B cell (primary cell): ENCODE data around the gene CPLANE2. TPM values are rescaled to one million over a fixed set of nuclear protein-coding genes. Genes with fewer than 3 reads are reported as not detected.
A peak's percentile ranks its signal among the peaks of the same experiment; 100 is the strongest.

Experiments used
- ATAC-seq: fragments of 200-7000 bp; cut with Tn5 transposase; one replicate; pipeline ENCODE4 v1.10.0; 2021; ENCODE audit warnings: low read depth, mild to moderate bottlenecking, moderate number of reproducible peaks, moderate library complexity
- CTCF ChIA-PET: fragments of 350-600 bp; sonication (Branson Sonifier 250); formaldehyde crosslinking; loops from one replicate; lab custom pipeline; 2021; ENCODE audit warnings: antibody characterized with exemption, inconsistent platforms; lab: Charles Lee
- POLR2A ChIA-PET: fragments of 350-600 bp; sonication (Branson Sonifier 250); formaldehyde crosslinking; loops from one replicate; lab custom pipeline; 2021; ENCODE audit warnings: antibody characterized with exemption; lab: Charles Lee
- DNase-seq: peaks from one replicate; pipeline ENCODE4 v3.0.0; 2013
- H2AFZ ChIP-seq: 2 replicates; pipeline ENCODE4 v1.6.1; 2012; ENCODE audit warnings: mild to moderate bottlenecking, low read depth, low read length; ENCODE audit not compliant: insufficient read depth, poor library complexity, severe bottlenecking
- H3K27ac ChIP-seq, 2 donors: 1 replicate in 1 of 2; 2 replicates in 1 of 2; pipeline ENCODE4 v1.5.1; 2012 to 2013; ENCODE audit warnings: low read length in 2 of 2, mild to moderate bottlenecking in 2 of 2, moderate library complexity in 1 of 2
- H3K27me3 ChIP-seq, 4 experiments: fragments of 200-600 bp in 1 of 4; sonication (generic) in 1 of 4; replicated peaks in 1 of 4; 1 replicate in 2 of 4; 2 replicates in 2 of 4; pipeline versions ENCODE4 v1.6.1 to v1.7.0; 2013 to 2016; ENCODE audit warnings: low read length in 3 of 4, mild to moderate bottlenecking in 2 of 4, mixed read lengths in 1 of 4, moderate library complexity in 1 of 4; ENCODE audit not compliant: insufficient read depth in 4 of 4, control insufficient read depth in 3 of 4; ENCODE audit errors: control extremely low read depth in 1 of 4
- H3K36me3 ChIP-seq, 2 experiments: replicated peaks in 1 of 2; 1 replicate in 1 of 2; 2 replicates in 1 of 2; pipeline versions ENCODE4 v1.6.1 to v1.7.1; 2013; ENCODE audit warnings: low read length in 1 of 2; ENCODE audit not compliant: insufficient read depth in 2 of 2, control insufficient read depth in 1 of 2; ENCODE audit errors: control extremely low read depth in 1 of 2, extremely low read depth in 1 of 2
- H3K4me1 ChIP-seq, 2 donors: fragments of 200-600 bp in 1 of 2; sonication (generic) in 1 of 2; 1 replicate in 1 of 2; 2 replicates in 1 of 2; pipeline versions ENCODE4 v1.5.1 to v1.6.1; 2013 to 2017; ENCODE audit warnings: low read length in 2 of 2; ENCODE audit not compliant: control insufficient read depth in 2 of 2, insufficient read depth in 2 of 2
- H3K4me2 ChIP-seq: replicated peaks from 2 replicates; pipeline ENCODE3; 2012; ENCODE audit warnings: mild to moderate bottlenecking, low read depth, low read length; ENCODE audit not compliant: poor library complexity, severe bottlenecking
- H3K4me3 ChIP-seq, 5 experiments: fragments of 200-600 bp in 1 of 5; sonication (generic) in 1 of 5; 1 replicate in 3 of 5; 2 replicates in 2 of 5; pipeline versions ENCODE4 v1.5.1 to v1.7.0; 2011 to 2016; ENCODE audit warnings: low read length in 4 of 5, mild to moderate bottlenecking in 4 of 5, low read depth in 2 of 5, control low read depth in 1 of 5, moderate library complexity in 1 of 5; ENCODE audit not compliant: insufficient read depth in 1 of 5; ENCODE audit errors: control extremely low read depth in 1 of 5, extremely low read depth in 1 of 5
- H3K79me2 ChIP-seq: fragments of 200-600 bp; sonication (generic); one replicate; pipeline ENCODE4 v1.6.0; 2016; ENCODE audit warnings: low read length; ENCODE audit not compliant: control insufficient read depth, insufficient read depth
- H3K9ac ChIP-seq: fragments of 200-600 bp; sonication (generic); 2 replicates; pipeline ENCODE4 v1.6.1; 2017; ENCODE audit warnings: mild to moderate bottlenecking, low read length, moderate library complexity
- H3K9me3 ChIP-seq, 3 donors: one replicate each; pipeline versions ENCODE4 v1.6.1 to v1.7.1; 2013; ENCODE audit warnings: low read length in 2 of 3; ENCODE audit not compliant: control insufficient read depth in 2 of 3, insufficient read depth in 1 of 3; ENCODE audit errors: control extremely low read depth in 1 of 3
- H4K20me1 ChIP-seq: 2 replicates; pipeline ENCODE4 v1.6.0; 2012; ENCODE audit warnings: mild to moderate bottlenecking, low read length; ENCODE audit not compliant: insufficient read depth, control insufficient read depth, poor library complexity, severe bottlenecking
- H3K27ac Mint-ChIP-seq: one replicate; pipeline ENCODE4 v1.8.0; 2021; ENCODE audit warnings: mixed read lengths
- H3K27me3 Mint-ChIP-seq: one replicate; pipeline ENCODE4 v1.8.0; 2021; ENCODE audit warnings: mixed read lengths
- H3K4me1 Mint-ChIP-seq: one replicate; pipeline ENCODE4 v1.8.0; 2021; ENCODE audit warnings: mixed read lengths
- H3K4me3 Mint-ChIP-seq: one replicate; pipeline ENCODE4 v1.8.0; 2021; ENCODE audit warnings: mixed read lengths
- H3K9me3 Mint-ChIP-seq: one replicate; pipeline ENCODE4 v1.8.0; 2022; ENCODE audit warnings: mixed read lengths; ENCODE audit not compliant: insufficient read depth
- CTCF ChIP-seq: fragments of 200-600 bp; IDR thresholded peaks from one replicate; pipeline ENCODE4 v1.8.0; 2022; ENCODE audit warnings: antibody characterized with exemption, mild to moderate bottlenecking
- EZH2 ChIP-seq: IDR thresholded peaks from 2 replicates; pipeline ENCODE4 v1.6.1; 2012; ENCODE audit warnings: borderline replicate concordance, low read depth, mild to moderate bottlenecking, moderate library complexity, low read length; ENCODE audit not compliant: insufficient read depth, poor library complexity, severe bottlenecking
- WGBS: methylation state at CpG from one replicate; pipeline ENCODE4 v1.1.5; 2013; ENCODE audit warnings: missing lambda C conversion rate; ENCODE audit not compliant: insufficient coverage; 5-methylcytosine and 5-hydroxymethylcytosine counted together
- intact Hi-C: fragments of 100-400 bp; cut with micrococcal nuclease; formaldehyde crosslinking; loops from one replicate; pipeline ENCODE4 v1.10.0; 2022
- polyA plus RNA-seq: library from polyadenylated mRNA; depleted of rRNA; stranded (reverse); fragments of >200 nt; gene quantifications from 2 replicates; pipeline ENCODE4 v1.2.3, GENCODE V29; 2012
- total RNA-seq, 2 donors: library from RNA; stranded (reverse); fragments of 120-200 nt in 1 of 2; gene quantifications; 1 replicate in 1 of 2; 2 replicates in 1 of 2; pipeline versions ENCODE4 v1.2.3 to v1.2.4, GENCODE V29; 2013 to 2022

Gene CPLANE2
- total and polyA plus RNA-seq, 2 donors (not counting 1 experiment from before 2014, with no cell fraction given) = 5.7 to 11.1 TPM

GRCh38 chr1:16205891-16206546 lies 31.0 kb downstream of the CPLANE2 start:
- Histone ChIP-seq H3K4me1 (peaks cover 12 to 17% of the 10 kb centered on the region in 2 donors), H3K27ac (peak overlapping the region in 1 of 2 donors; percentile 55), H3K27me3 (no peaks in the 10 kb centered on the region), H3K9ac (peak overlapping the region; percentile 82), H3K79me2 (peaks cover 8% of the 10 kb centered on the region), H3K4me2 (peak overlapping the region; percentile 92), H3K36me3 (peaks cover 0 to 12% of the 10 kb centered on the region in 2 experiments), H2AFZ (peak overlapping the region; percentile 95), H3K4me3 (peak overlapping the region in 4 of 5 experiments; percentile 70 to 96 (median 74)), H3K9me3 (no peaks in the 10 kb centered on the region), H4K20me1 (peaks cover 15% of the 10 kb centered on the region)
- H3K4me3 Mint-ChIP-seq = peak overlapping the region; percentile 97
- TF ChIP-seq CTCF (no peak), EZH2 (no peak)
- ChIA-PET CTCF (interaction anchor here (1.0 to 3.3 kb wide), 4 partner anchors 10 to 158 kb away, joined by 3 to 9 read pairs (median 6); partner anchors contain the start of gene CPLANE2), POLR2A (interaction anchor here (1.1 to 1.7 kb wide), 2 partner anchors 11 to 161 kb away, joined by 5 to 11 read pairs; partner anchors contain the start of gene SZRD1)
- H3K27ac Mint-ChIP-seq = peak overlapping the region; percentile 93
- DNase-seq (no peak), ATAC-seq (no peak)
- H3K4me1 Mint-ChIP-seq = peaks cover 10% of the 10 kb centered on the region
- no peaks in the 10 kb centered on the region for H3K27me3 Mint-ChIP-seq
- WGBS = 54% methylated on average over 29 of the region's 38 CpGs
- intact Hi-C loops = loop anchor here (1.0 to 2.0 kb wide), 6 partner anchors 11 to 681 kb away; partner anchors contain the start of genes CASP9 and SZRD1
- H3K9me3 Mint-ChIP-seq = no peaks in the 10 kb centered on the region

- WGBS = 100% methylated on average over 5 of the region's 11 CpGs
- Histone ChIP-seq H3K27me3 (no peaks in the 10 kb centered on the region), H3K4me1 (peaks cover 12 to 17% of the 10 kb centered on the region in 2 donors), H3K79me2 (peaks cover 8% of the 10 kb centered on the region), H2AFZ (no peak overlapping the region), H3K4me2 (peak overlapping the region; percentile 92), H3K36me3 (peaks cover 0 to 12% of the 10 kb centered on the region in 2 experiments), H3K9me3 (no peaks in the 10 kb centered on the region), H4K20me1 (peaks cover 15% of the 10 kb centered on the region), H3K9ac (no peak overlapping the region), H3K4me3 (no peak overlapping the region), H3K27ac (no peak overlapping the region)
- no peaks in the 10 kb centered on the region for H3K9me3 Mint-ChIP-seq
- H3K4me1 Mint-ChIP-seq = peaks cover 10% of the 10 kb centered on the region
- ChIA-PET POLR2A (interaction anchor here (0.6 kb wide), 1 partner anchor 393 kb away, joined by 13 read pairs; no protein-coding TSS in a partner anchor), CTCF (interaction anchor here (0.7 to 3.3 kb wide), 5 partner anchors 11 to 158 kb away, joined by 3 to 13 read pairs (median 6); partner anchors contain the start of gene CPLANE2)
- no peak overlapping the region for H3K4me3 Mint-ChIP-seq
- no peak for DNase-seq
- H3K27ac Mint-ChIP-seq = no peak overlapping the region
- no peak for ATAC-seq
- intact Hi-C loops = no loop called here
- TF ChIP-seq EZH2 (no peak), CTCF (no peak)
- H3K27me3 Mint-ChIP-seq = no peaks in the 10 kb centered on the region
Measured at GRCh38 chr1:16205334-16205671, 31.7 kb downstream of the CPLANE2 start.
